Femur (tissue), 1 donor: ENCODE measurements around the gene CD27.
"Not testable (repeated sequence)": the region's sequence is repeated elsewhere in the genome, so short reads cannot be mapped to it uniquely, and the experiment has no call there.

Source experiments
- DNase-seq: peaks from one replicate; pipeline ENCODE4 v3.0.0-alpha.2; 2017

Gene CD27

DNA sequence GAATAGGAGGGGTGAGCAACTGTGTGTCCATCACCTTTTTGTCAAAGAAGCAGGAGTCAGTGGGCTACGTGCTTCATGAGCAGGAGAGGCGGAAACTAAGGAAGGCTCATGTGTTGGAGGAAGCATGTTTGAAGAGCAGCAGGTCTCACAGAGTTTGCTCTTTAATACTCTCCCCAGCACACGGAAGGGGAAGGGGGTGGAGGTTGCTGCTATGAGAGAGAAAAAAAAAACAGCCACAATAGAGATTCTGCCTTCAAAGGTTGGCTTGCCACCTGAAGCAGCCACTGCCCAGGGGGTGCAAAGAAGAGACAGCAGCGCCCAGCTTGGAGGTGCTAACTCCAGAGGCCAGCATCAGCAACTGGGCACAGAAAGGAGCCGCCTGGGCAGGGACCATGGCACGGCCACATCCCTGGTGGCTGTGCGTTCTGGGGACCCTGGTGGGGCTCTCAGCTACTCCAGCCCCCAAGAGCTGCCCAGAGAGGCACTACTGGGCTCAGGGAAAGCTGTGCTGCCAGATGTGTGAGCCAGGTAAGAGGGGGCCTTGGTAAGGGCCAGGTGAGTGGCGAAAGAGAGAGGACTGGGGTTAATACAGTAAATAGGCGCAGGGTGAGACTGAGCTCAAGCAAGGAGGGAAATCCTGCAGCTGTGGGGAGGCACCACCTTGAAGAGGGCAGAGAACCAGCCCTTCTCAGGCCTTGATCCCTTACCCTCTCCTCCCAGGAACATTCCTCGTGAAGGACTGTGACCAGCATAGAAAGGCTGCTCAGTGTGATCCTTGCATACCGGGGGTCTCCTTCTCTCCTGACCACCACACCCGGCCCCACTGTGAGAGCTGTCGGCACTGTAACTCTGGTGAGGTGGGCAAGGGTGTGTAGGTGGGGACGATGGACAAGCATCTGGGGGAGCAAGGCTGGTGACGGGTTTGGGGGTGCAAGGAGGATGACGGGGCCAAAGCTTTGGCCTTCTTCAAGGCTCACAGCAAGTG lies at the start of gene CD27:
TSS of gene CD27 (plus strand) at position 252 of the 985 bp plus-strand sequence. CDS start at position 393, 141 bp downstream.
- no peak for DNase-seq

DNA sequence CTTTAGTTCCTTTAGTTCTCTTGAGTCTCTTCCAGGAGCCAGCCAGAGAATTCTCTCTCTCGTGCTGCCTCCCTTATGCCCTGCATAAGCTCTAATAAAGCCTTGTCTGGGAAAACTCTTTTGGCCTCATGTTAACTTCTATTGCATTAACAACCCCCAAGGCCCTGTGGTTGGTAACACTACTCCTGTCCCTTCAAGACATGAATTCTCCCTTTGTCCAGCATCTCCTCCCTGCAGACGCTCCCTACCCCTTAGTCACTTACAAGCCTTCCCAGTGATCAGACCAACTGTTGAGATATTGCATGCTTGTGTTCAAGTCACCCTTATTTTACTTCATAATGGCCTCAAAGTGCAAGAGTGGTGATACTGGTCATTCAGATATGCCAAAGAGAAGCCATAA lies 48.7 kb upstream of the CD27 start:
- DNase-seq: no peak

DNA sequence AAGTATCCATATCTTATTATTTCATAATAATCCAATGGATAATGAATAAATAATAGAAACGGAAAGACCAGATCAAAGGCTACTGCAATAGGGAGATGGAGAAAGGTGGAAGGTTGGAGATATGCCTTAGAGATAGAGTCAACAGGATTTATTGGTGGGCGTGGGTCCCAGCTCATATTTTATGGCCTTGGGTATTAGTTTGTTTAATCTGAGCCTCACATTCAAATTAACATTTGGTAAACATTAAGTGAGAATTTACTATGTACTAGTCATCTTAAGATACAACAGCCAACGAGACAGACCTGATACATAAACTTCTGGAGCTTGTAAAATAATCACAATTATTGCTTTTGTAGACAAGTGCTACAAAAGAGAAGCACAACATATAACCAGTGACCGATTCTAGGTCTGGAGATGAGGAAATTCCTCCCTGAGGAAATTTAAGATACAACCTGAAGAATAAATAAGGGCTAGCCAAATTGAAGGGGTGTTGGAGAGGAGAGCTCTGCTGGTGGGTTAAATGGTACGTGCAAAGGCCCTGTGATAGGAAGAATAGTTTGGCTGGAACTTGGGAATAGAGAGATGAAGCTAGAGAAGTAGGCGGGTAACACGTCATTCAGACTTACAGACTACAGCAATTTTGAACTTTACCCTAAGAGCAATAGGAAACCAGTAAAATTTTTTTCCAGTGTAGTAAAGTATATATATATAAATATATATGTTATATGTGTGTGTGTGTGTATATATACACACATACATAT lies 44.7 kb upstream of the CD27 start:
- no peak for DNase-seq

DNA sequence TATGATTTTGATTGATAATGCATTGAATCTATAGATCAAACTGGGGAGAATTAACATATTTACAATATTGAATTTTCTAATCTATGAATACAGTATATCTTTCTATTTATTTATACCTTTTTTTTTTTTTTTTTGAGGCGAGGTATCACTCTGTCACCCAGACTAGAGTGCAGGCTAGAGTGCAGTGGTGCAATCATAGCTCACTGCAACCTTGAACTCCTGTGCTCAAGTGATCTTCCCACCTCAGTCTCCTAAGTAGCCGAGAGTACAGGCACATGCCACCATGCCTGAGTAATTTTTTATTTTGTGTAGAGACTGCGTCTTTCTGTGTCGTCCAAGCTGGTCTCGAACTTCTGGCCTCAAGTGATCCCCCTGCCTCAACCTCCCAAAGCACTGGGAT lies 40.4 kb upstream of the CD27 start:
- DNase-seq: no peak

DNA sequence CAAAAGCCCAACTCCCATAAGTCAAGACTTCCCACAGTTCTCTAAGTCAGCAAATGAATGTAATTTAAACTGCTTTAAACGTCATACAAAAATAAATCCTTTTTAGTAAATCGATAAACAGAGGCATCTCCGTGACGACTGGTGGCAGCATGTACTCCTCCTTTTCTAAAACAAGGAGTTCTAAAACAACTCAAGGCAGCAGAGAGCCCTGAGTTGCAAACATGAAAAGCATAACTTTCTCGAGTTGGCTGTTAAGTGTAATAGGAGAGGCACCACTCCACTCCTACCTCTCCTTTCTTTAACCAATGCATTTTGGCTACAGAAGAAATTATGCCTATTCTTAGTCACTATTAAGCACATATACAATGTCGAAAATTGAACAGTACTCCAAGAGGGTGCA lies 38.8 kb upstream of the CD27 start:
- no peak for DNase-seq

DNA sequence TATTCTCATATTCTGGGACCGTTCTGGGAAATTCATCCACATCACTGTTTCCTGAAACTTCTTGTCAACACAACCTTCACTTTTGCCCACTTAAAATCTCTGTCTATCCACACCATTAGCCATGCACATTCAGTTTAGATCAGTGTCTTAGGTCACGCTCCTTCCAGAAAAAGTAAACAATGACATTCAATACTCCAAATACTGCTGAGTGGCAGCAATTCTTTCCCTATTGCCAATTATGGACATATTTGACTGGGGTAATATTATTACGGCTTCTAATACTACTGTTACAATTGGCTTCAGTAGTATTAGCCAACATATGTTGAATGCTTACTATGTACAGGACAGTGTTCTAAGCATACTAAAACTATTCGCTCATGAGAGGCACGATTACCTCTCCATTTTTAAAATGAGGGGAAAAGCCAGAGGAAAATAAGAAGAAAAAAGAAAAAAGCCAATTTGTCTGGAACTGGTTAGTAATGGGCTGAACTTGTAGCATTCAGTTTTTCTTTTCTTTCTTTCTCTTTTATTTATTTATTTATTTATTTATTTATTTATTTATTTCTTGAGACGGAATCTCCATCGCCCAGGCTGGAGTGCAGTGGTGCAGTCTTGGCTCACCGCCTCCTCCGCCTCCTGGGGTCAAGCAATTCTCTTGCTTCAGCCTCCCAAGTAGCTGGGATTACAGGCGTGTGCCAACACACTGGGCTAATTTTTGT lies 37.4 kb upstream of the CD27 start:
- no peak for DNase-seq

DNA sequence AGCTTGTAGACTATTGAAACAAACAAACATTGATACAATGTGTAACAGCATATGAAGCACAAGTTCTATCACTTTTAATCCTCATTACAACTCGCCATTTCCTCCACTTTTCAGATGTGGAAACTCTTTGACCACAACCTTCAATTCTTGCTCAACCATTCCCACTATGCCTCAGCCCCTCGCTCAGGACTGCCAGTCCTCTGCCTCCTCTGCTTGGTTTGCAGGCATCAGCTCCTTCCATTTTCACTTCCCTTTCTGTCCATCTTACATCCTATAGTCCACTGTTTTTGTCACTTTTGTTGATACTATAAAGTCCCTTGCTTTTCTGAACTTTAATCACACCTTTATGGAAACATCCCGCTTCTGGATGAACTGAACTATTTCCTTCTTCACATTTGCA lies 28.2 kb upstream of the CD27 start:
- DNase-seq: no peak

DNA sequence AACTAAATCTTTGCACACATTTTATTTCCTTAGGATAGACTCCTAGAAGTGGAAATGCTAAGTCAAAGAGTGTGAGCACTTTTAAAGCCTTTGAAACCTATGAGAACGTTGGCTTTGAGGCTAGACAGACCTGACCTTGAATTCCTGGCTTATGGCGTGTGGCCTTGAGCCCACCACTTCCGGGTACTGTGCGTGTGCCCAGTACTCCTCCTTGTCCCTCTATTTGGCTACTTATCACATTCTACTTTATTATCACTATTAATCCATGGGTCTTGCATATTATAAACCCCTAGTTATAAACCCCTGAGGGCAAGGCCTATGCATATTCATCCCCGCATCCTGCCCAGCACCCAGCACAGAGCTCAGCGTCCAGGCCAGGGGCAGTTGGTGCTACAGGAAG lies 26.0 kb upstream of the CD27 start:
- DNase-seq: no peak

DNA sequence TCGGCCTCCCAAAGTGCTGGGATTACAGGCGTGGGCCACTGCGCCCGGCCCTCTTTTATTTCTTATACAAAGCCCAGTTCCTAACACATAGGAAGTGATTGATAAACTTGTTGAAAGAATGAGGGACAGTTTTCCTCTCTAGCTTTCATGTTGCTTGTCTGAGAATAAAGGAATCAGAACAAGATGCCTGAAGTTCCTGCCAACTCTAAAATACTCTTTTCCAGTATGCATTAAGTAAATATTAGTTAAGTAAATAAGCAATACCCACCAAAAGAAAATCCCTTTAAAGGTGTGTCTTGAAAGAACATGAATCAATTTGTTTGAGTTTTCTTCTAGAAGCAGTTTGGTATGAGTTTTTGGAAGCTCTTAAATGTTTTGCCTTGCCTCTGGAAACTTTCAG lies 24.4 kb upstream of the CD27 start:
- DNase-seq: no peak

DNA sequence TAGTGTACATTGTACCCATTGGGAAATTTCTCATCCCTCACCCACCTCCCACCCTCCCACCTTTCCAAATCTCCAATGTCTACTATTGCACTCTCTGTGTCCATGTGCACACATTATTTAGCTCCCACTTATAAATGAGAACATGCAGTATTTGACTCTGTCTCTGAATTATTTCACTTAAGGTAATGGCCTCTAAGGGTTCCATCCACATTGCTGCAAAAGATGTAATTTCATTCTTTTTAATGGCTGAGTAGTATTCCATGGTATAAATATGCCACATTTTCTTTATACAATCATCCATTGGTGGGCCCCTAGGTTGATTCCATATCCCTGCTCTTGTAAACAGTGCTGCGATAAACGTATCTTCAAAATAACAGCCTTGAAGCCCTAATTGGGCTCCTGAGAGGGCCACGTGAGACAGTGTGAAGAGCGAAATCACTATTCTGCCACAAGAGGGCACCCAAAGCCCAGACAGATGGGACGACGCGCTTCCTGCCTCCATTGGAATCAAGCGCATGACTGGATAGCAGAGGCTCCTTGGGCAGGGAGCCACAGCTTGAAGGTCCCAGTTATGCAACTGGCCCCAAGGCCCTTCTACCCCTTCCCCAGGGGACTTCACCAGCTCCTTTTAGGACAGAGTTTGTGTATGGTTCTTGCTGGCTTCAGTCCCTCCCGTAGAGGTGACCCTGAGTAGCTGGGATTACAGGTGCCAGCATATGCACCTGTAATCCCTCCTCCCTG lies 21.3 kb upstream of the CD27 start:
- peak; percentile 87 for DNase-seq

DNA sequence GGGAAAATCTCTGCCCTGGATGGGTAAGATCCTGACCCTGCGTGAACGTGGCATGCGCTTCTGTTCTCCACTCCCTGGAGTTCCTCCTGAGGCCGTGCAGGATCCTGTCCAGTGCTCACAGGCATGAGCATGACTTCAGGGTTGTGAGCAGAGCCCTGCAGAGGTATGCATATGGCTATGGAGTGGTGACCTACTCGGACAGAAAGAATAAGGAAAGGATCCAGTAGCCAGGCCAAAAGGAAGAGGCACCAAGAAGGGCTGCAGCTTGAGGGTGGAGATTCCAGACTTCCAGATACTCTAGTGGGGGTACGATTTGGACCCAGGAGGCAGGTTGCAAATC lies 20.8 kb upstream of the CD27 start:
- DNase-seq: no peak

DNA sequence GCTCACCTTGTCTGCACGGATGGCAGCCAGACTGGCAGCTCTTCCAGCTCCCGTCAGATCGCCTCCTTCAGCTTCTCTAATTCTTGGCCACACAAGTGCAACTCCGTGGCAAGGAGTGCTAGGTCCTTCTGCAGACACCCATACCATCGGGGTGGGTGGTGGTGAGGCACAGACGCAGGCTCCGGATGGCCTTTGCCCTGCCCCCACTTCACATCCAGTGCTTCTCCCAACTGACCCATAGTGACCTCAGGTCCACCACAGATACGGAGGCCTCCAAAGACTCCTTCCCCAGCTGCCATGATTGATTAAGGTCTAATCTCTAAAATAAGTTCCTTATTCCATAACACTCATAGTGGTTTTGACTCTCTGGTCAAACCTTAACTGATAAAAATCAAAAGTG lies 19.9 kb upstream of the CD27 start:
- DNase-seq: no peak

DNA sequence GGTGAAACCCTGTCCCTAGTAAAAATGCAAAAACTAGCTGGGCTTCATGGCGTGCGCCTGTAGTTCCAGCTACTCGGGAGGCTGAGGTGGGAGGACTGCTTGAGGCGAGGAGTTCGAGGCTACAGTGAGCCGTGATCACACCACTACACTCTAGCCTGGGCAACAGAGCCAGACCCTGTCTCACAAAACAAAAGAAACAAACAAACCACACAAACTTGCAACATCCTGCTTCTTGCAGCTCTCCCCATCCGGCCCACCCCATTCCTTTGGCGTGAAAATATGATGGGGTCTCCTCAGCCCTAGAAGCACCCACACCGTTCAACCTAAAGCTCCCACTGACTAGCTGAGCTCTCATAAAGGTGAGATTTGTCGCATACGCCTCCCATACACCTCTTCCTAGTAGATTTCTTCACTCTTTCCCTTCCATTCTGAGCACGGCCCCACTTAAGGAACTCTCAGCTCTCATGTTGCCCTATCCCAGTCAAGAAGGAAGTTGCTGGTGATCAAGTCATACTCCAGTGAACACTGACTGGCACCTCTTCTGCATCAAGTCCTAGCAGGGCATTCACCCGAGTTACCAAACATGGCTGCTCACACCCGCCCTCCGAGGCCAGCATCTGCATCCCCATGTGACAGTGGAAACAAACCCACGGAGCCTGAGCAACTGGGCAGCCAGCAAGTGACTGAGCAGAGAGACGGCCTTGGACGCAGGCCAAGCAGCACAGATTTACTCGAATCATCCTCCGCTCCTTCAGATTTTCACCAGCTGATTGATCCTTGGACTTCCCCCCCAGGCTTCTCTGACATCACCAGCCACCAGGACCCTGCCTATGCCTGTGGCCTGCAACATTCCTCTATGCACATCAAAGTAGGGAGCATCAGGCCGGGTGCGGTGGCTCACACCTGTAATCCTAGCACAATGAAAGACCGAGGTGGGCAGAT lies 18.9 kb upstream of the CD27 start:
- DNase-seq: no peak

DNA sequence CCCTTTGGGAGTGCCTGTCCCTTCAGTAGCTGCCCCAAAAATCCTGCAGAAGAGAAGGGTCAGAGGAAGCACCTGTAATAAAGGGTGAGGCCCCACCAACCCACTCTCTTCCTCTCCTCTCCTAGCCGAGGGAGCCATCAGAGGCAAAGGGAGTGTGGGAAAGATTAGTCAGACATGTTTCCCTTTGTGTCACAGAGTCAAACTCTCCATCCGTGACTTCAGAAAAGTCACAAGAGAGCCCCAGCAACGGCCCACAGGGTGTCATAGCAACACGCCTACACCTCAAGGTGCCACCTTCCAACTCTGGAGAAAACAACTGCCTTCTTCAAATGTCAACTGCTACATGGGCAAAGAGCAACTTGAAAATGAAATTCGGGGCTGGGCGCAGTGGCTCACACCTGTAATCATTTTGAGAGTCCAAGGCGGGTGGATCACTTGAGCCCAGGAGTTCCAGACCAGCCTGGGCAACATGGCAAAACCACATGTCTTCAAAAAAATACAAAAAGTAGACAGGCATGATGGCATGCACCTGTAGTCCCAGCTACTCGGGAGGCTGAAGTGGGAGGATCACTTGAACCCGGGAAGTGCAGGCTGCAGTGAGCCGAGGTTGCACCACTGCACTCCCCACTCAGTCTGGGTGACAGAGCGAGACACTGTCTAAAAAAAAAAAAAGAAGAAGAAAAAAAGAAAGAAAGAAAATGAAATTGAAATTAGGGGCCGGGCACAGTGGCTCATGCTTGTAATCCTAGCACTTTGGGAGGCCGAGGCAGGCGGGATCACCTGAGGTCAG lies 17.7 kb upstream of the CD27 start:
- no peak for DNase-seq

DNA sequence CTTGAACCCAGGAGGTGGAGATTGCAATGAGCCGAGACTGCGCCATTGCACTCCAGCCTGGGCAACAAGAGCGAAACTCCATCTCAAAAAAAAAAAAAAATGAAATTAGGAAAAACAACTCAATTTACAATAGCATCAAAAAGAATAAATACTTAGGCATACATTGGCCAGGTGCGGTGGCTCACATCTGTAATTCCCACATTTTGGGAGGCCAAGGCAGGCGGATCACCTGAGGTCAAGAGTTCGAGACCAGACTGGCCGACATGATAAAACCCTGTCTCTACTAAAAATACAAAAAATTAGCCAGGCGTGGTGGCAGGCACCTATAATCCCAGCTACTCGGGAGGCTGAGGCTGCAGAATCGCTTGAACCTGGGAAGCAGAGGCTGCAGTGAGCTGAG lies 17.0 kb upstream of the CD27 start:
- not testable (repeated sequence) for DNase-seq

DNA sequence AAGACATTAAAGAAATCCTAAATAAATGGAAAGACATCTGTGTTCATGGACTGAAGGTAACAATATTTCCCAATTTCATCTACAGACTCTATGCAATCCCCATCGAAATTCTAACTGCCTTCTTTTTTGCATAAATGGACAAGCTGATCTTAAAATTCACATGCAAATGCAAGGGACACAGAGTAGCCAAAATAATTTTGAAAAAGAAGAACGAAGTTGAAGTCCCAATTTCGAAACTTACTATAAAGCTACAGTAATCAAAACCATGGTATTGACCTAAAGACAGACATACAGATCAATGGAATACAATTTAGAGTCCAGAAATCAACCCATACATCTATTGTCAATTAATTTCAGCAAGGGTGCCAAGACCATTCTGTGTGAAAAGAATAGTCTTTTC lies 16.4 kb upstream of the CD27 start:
- no peak for DNase-seq

DNA sequence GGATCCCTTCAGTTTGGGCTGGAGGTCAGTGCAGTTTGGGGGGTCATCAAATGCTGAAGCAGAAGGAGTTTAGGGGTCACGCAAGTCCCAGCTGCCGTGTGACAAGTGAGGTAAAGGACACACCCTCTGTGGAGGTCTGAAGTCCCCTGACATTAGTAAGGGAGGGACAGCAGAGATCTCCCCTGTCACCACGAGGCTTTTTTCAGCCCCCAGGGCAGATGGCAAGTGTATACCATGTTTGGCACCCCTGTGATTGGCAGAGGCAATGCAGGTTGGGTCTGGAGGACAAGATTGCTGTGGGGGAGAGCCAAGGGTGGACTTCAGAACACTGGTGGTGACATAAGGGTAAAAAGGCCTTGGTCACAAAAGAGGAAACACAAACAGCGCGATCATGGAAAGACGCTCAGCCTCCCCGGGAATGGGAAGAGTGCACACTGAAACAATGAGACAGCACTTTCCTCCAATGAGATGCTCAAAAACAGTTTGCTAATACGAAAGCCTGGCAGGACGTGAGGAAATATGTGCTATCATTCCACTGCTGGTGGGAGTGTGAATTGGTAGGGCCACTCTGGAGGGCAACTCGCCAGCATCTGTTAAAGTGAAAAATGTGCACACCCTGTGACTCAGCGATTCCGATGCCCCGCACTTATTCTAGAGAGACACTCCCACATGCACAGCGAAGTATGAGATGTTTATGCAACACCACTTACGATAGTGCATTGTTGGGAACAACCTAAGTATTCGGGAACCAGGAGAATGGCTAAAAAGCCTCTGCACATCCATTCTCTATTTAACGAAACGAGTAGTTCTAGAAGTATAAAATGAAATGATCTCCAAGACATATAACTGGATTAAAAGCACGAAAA lies 14.4 kb upstream of the CD27 start:
- DNase-seq: peak; percentile 78

DNA sequence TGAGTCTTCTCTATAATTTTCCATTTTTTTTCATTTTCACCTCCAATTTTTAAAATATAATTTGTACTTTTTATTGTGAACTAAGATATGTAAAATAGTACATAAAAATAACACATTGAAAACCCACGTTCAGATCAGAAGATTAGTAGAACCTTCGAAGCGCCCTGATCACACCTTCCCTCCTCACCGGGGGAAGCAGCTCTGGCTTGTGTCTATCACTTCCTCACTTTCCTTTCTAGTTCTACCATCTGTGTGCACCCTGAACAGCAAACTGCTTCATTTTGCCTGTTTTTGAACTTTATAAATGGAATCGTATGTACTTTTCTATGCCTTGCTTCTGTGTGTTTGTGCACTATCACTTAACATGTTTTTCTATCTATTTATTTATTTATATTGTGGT lies 11.8 kb upstream of the CD27 start:
- no peak for DNase-seq
